NCI-H82 (cell line): ENCODE results near the gene SUPT3H.

ENCODE experiments used
- DNase-seq: peaks from one replicate; lab custom pipeline; 2025; lab: John Stamatoyannopoulos, UW

SUPT3H gene

GRCh38 chr6:45377554-45378333, at the start of gene SUPT3H:
TSS of gene SUPT3H (minus strand) at chr6:45377934.
- DNase-seq, result peak; percentile 99

- no peak for DNase-seq
Observed at GRCh38 chr6:45426251-45426650, 48.5 kb upstream of the SUPT3H start.

- no peak for DNase-seq
Observed at GRCh38 chr6:45424451-45424861, 46.7 kb upstream of the SUPT3H start.

- DNase-seq, result no peak
Observed at GRCh38 chr6:45423824-45424450, 46.2 kb upstream of the SUPT3H start.

DNA sequence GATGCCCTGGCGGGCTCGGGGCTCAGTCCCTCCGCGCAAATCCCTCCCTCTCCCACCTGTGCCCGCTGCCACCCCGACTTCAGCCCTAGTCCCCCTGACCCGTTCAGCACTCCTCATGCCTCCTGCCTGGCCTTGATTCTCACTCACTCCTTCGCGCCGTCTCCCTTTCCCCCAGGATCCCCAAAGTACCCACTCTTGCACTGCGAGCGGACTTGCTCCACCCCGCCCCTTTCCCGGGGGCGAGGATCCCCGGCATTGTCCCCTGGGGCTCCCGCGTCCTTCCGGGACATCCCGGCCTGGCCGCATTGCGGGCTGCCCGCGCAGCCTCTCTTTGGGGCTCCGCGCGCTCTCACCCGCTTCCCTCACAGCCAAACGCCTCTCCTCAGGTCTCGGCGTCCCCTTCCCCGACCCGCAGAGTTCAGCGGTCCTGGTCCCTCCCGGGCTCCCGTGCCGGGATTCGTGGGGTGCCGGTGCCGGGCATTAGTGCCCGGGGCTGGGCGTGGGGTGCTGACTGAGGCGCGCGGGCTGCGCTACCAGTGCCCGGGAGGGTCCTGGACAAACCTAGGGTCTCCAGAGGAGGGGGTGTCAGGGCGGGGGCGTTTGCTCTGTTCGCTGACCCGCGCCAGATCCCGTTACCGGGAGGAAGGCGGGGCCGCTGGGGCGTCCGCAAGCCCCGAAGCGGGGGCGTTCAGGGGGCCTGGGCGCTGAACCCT, 45.5 kb upstream of the SUPT3H start:
- peak; percentile 16 for DNase-seq

GRCh38 chr6:45422503-45423110, 44.9 kb upstream of the SUPT3H start:
- peak; percentile 66 for DNase-seq

- peak; percentile 81 for DNase-seq
Observed at GRCh38 chr6:45421709-45422502, 44.2 kb upstream of the SUPT3H start.

DNA sequence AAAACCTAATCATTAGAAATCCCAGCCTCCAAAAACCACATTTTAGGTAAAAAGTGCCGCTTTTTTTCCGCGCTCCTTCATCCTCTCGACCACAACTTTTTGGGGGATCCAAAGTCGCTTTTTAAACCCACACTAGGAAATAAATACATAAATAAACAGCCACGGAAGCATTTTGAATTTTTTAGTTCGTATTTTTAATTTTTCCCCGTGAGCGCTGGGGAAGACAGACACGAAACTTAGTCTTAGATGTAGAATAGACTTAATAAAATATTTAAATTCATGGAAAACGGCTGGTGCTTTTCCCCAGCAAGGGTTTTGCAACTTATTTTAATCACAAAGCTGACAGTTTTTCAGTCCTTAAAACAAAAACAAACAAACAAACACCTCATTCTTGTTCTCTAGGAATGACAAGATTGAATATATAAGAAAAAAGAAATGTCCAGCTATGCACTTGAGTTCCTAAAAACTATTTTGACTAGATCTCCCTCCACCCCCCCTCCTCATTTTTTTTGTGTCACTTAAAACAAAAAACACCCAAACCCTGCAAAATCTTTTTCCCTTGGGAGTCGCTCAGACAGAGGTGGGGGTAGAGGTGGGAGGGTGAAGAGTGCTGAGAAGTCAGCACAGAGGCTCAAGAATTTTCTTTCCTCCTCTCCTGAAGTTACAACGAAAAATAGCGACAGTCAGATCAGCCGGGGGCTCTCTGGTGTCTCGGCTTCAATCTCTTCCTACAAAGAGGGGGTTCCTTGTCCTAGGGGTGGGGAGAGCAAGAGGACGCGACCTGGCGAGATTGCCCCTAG, 43.4 kb upstream of the SUPT3H start:
- DNase-seq, result peak; percentile 81

DNA sequence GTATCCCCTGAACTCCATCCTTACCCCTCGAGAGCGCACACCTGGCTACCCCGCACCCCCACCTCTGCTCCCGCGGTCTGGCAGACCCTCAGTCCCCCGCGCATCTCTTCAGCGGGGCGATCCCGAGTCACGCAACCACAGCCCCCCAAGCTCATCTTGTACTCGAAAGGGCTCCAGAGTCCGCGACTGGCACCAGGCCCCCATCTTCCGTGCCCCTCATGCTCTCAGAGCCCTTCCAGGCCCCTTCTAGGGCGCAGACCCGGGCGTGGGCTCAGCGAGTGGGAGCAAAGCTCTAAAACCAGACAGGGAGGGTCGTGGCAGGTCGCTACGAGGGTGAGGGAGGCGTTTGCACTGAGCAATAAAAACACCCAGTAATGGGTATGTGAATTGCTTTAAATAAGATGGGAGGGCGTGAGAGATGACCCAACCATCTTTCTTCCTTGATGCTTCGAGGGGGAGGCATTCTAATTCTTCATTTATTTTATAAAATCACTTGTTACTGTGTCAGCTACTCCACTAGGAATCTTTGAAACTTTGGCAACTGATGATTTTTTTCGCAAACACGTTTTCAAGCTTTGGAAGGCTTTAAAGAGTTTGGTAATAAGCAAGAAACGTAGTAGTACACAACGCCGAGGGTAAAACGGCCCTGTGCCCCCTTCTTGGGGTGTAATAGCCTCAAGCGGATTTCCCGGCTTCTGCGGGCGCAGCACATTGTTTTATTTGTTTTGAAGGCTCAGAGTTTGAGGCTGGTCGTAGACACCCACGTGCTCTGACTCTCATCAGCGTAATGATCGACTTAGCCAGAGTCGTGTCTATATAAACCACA, 42.6 kb upstream of the SUPT3H start:
- DNase-seq, result peak; percentile 56

DNA sequence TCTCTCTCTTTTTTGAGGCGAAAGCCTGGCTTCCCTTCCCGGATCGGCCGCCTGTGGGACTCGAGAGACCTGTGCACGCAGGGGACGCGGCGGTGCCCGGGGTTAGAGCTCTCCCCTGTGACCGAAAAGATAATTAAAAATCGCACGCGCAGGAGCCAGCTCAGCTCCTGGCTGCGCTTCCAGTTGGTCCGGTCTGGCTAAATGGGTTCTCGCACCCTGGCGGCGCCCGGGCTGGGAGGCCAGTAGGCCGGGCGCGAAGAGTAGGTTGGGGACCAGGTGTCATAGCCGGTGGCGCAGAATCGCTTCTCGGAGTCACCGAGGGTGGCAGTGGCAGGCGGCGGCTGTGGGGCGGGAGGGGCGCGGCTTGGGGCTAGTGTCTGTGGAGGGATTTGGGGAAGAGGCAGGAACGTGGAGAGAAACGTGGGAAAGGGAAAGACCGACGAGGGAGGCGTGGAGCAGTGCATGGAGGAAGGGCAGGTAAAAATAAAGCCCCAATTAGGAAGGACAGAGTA, 41.9 kb upstream of the SUPT3H start:
- DNase-seq, result peak; percentile 87

DNA sequence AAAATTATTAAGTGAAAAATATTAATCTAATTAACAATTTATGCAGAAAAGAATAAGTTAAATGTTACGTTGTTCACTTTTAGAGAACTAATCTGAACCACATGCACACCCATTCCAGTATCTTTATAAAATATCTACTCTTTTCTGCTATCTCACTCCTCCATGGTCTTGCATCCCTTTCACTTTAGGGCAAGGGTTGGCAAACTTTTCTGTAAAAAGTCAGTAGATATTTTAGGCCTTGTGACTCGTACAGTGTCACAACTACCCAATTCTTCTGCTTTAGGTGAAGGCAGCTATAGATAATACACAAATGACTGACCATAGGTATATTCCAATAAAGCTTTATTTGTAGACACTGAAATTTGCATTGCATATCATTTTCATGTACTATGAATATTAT, 39.7 kb upstream of the SUPT3H start:
- no peak for DNase-seq

- no peak for DNase-seq
Observed at GRCh38 chr6:45416700-45417099, 39.0 kb upstream of the SUPT3H start.

DNA sequence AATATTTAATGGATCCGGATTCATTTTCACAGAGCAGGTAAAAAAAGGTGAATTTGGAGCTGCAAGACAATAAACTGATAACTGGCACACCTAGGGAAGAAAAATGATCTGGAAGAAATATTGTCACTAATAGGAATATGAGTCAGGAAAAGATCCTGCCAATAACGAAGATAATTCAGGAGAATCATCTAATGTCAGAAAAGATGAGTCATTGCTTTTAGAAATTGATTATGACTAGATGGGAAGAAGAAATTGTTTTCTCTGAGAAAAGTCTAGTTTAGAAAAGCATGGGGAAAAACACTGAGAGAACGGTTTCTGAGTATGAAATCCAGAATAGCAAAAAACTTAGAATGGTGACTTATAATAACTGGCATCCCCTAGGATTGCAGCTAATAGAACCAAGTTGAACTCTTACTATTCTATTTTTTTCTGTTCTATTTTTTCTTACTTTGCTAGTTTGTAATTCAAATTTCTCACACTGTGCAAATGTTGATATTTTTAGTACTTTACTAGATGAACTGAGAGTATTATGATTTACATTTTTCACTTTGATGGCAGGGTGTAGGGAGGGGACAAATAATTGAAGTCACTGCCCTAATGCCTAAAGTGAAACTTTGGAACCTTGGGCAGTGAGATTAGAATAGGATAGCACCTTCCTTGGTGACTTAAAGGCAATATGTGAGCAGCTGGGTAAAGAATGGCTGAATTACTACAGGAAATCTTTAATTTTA, 38.2 kb upstream of the SUPT3H start:
- DNase-seq, result no peak

GRCh38 chr6:45415315-45415714, 37.6 kb upstream of the SUPT3H start:
- no peak for DNase-seq

DNA sequence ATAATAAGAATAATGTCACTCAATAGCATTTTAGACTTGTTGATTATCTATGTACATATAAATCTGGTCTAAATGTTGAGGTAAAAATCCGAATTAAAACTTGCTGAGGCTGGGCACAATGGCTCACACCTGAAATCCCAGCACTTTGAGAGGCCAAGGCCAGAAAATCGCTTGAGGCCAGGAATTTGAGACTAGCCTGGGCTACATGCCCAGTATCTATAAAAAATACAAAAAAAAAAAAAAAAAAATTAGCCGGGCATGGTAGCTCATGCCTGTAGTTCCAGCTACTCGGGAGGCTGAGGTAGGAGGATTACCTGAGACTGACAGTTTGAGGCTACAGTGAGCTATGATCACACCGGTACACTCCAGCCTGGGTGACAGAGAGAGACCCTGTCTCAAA, 34.2 kb upstream of the SUPT3H start:
- no peak for DNase-seq

- DNase-seq, result no peak
Observed at GRCh38 chr6:45400021-45400420, 22.3 kb upstream of the SUPT3H start.

DNA sequence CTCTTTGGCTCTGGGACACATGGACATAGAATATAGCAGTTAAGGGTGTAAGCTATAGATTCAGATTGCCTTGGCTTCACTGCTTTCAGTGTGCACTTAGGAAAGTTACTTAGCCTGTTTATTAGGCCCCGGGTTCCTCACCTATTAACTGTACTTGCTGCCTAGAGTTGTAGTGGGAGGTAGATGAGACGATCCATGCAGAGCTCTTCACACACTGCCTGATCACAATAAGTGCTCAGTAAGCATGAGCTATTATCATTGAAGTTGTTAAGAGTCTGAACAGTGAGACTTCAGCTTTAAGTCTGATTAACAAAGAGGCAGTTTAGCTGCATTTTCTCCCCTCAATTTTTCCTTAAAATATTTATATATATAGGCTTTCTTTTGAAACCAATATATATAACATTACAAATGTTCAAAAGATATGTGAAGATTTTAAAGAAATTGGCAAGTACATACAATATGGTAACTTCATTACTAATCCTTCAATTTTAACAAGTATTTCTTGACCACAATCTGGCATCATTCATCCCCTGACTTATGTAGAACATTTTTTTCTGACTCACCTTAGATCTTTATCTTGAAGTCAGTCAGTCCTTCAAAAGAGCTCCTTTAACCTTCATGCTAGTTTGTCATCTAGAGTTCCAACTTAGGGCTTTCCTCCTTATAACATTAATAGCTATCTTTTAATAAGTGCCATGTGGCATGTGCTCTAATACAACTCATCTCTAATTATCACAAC, 20.5 kb upstream of the SUPT3H start:
- peak; percentile 32 for DNase-seq

GRCh38 chr6:45394586-45395095, 16.9 kb upstream of the SUPT3H start:
- DNase-seq, result no peak
